OCI-LY7 (cell line): ENCODE measurements around the gene ADGRD2. TPM values are rescaled to one million over a fixed set of nuclear protein-coding genes. Genes with fewer than 3 reads are reported as not detected.

Experiments
- BruUV-seq: library from RNA; stranded (reverse); fragments of 400-500 nt; replicated peaks from 2 replicates; lab custom pipeline; 2021; lab: Mats Ljungman, UMichigan
- CTCF ChIA-PET: fragments of 300-600 bp; sonication (Branson Sonifier 250); formaldehyde crosslinking; loops from one replicate; lab custom pipeline; 2022; ENCODE audit warnings: antibody characterized with exemption; ENCODE audit not compliant: unreplicated experiment; lab: Charles Lee
- POLR2A ChIA-PET: fragments of 300-600 bp; sonication (Branson Sonifier 250); formaldehyde crosslinking; loops from one replicate; lab custom pipeline; 2022; ENCODE audit warnings: antibody characterized with exemption; lab: Charles Lee
- DNase-seq: peaks from one replicate; pipeline ENCODE4 v3.0.0-alpha.2; 2015; ENCODE audit warnings: low spot score
- H2AFZ ChIP-seq: fragments of 200-600 bp; sonication (generic), shearing (Covaris generic); 2 replicates; pipeline ENCODE4 v1.6.1; 2014; ENCODE audit warnings: mild to moderate bottlenecking, antibody characterized with exemption, low read length, moderate library complexity
- H3K27ac ChIP-seq: fragments of 200-600 bp; sonication (generic); 2 replicates; pipeline ENCODE4 v1.5.1; 2014; ENCODE audit warnings: mixed run types, low read depth, mild to moderate bottlenecking, moderate library complexity, low read length, inconsistent platforms; ENCODE audit not compliant: poor library complexity, severe bottlenecking
- H3K36me3 ChIP-seq: fragments of 200-600 bp; sonication (generic); 2 replicates; pipeline ENCODE4 v1.6.1; 2014; ENCODE audit warnings: mild to moderate bottlenecking, antibody characterized with exemption, low read length, moderate library complexity, mixed read lengths; ENCODE audit not compliant: insufficient read depth
- H3K4me1 ChIP-seq: fragments of 200-600 bp; sonication (generic); 2 replicates; pipeline ENCODE4 v1.5.1; 2014; ENCODE audit warnings: mild to moderate bottlenecking, low read length; ENCODE audit not compliant: insufficient read depth, poor library complexity, severe bottlenecking
- H3K4me2 ChIP-seq: fragments of 200-600 bp; sonication (generic); 2 replicates; pipeline ENCODE4 v1.6.1; 2014; ENCODE audit warnings: mild to moderate bottlenecking, low read length
- H3K4me3 ChIP-seq: fragments of 200-600 bp; sonication (generic); 2 replicates; pipeline ENCODE4 v1.5.1; 2014; ENCODE audit warnings: mild to moderate bottlenecking, low read depth, low read length; ENCODE audit not compliant: poor library complexity, severe bottlenecking
- H3K79me2 ChIP-seq: fragments of 200-600 bp; sonication (generic); 2 replicates; pipeline ENCODE4 v1.6.1; 2016; ENCODE audit warnings: low read depth, mild to moderate bottlenecking, low read length, moderate library complexity, mixed read lengths; ENCODE audit not compliant: insufficient read depth
- H3K9me2 ChIP-seq: fragments of 200-600 bp; sonication (generic); 2 replicates; pipeline ENCODE4 v1.6.1; 2016; ENCODE audit warnings: mild to moderate bottlenecking, low read length, mixed read lengths; ENCODE audit not compliant: insufficient read depth
- H3K9me3 ChIP-seq: fragments of 200-600 bp; sonication (generic); 2 replicates; pipeline ENCODE4 v1.6.1; 2014; ENCODE audit warnings: mild to moderate bottlenecking, mixed run types, low read length, mixed read lengths
- H4K20me1 ChIP-seq: fragments of 200-600 bp; sonication (generic); 2 replicates; pipeline ENCODE4 v1.6.1; 2014; ENCODE audit warnings: mild to moderate bottlenecking, antibody characterized with exemption, low read length, moderate library complexity, mixed read lengths; ENCODE audit not compliant: insufficient read depth
- CTCF ChIP-seq: fragments of 200-600 bp; sonication (generic); conservative IDR thresholded peaks from 2 replicates; pipeline ENCODE4 v1.5.1; 2014; ENCODE audit warnings: mild to moderate bottlenecking, antibody characterized with exemption, low read length, moderate library complexity, mixed read lengths
- EZH2phosphoT487 ChIP-seq: fragments of 200-600 bp; sonication (generic); IDR thresholded peaks from 2 replicates; pipeline ENCODE4 v1.6.1; 2018; ENCODE audit warnings: low read depth, borderline replicate concordance, mild to moderate bottlenecking, mixed run types, antibody characterized with exemption, low read length, moderate library complexity, mixed read lengths
- intact Hi-C: fragments of 100-400 bp; cut with micrococcal nuclease; formaldehyde crosslinking; loops from one replicate; pipeline ENCODE4 v1.10.0; 2022; ENCODE audit not compliant: unreplicated experiment
- total RNA-seq, 2 experiments: library from RNA; depleted of rRNA in 1 of 2; stranded (reverse); fragments of >200 nt in 1 of 2; shearing (Covaris generic) in 1 of 2; gene quantifications; 2 replicates each; pipeline ENCODE4 v1.2.3, GENCODE V29; 2014 to 2022

The ADGRD2 gene
- total RNA-seq, 2 experiments from 2014 or later, result not detected

GRCh38 chr9:124470306-124470705 is 20.1 kb downstream of the ADGRD2 start:
- Histone ChIP-seq H3K36me3 (no peaks in the 10 kb centered on the region), H2AFZ (no peak overlapping the region), H4K20me1 (no peaks in the 10 kb centered on the region), H3K9me2 (no peaks in the 10 kb centered on the region), H3K4me2 (no peak overlapping the region), H3K4me1 (no peaks in the 10 kb centered on the region), H3K9me3 (no peaks in the 10 kb centered on the region), H3K27ac (no peak overlapping the region), H3K4me3 (no peak overlapping the region), H3K79me2 (no peaks in the 10 kb centered on the region)
- intact Hi-C loops, result no loop called here
- ChIA-PET POLR2A (interaction anchor here (0.6 kb wide), 1 partner anchor 14 kb away, joined by 3 read pairs; no protein-coding TSS in a partner anchor), CTCF (no interaction called here)
- no peak for DNase-seq
- TF ChIP-seq EZH2phosphoT487 (no peak), CTCF (no peak)
- BruUV-seq, result no TSS peak

GRCh38 chr9:124470726-124471125 is 20.5 kb downstream of the ADGRD2 start:
- intact Hi-C loops, result no loop called here
- Histone ChIP-seq H3K9me3 (no peaks in the 10 kb centered on the region), H3K4me2 (no peak overlapping the region), H3K79me2 (no peaks in the 10 kb centered on the region), H3K36me3 (no peaks in the 10 kb centered on the region), H3K9me2 (no peaks in the 10 kb centered on the region), H4K20me1 (no peaks in the 10 kb centered on the region), H2AFZ (no peak overlapping the region), H3K4me3 (no peak overlapping the region), H3K27ac (no peak overlapping the region), H3K4me1 (peaks cover under 1% of the 10 kb centered on the region)
- no peak for TF ChIP-seq CTCF
- no peak for TF ChIP-seq EZH2phosphoT487
- CTCF ChIA-PET, result no interaction called here
- DNase-seq, result no peak
- BruUV-seq, result no TSS peak
- POLR2A ChIA-PET, result interaction anchor here (0.6 kb wide), 1 partner anchor 14 kb away, joined by 3 read pairs; no protein-coding TSS in a partner anchor

- no peak for DNase-seq
- Histone ChIP-seq H3K27ac (no peak overlapping the region), H3K9me3 (no peaks in the 10 kb centered on the region), H3K36me3 (no peaks in the 10 kb centered on the region), H4K20me1 (no peaks in the 10 kb centered on the region), H3K4me2 (no peak overlapping the region), H3K9me2 (no peaks in the 10 kb centered on the region), H3K4me1 (peaks cover 9% of the 10 kb centered on the region), H2AFZ (no peak overlapping the region), H3K4me3 (no peak overlapping the region), H3K79me2 (no peaks in the 10 kb centered on the region)
- POLR2A ChIA-PET, result no interaction called here
- no TSS peak for BruUV-seq
- CTCF ChIA-PET, result no interaction called here
- intact Hi-C loops, result no loop called here
- no peak for TF ChIP-seq EZH2phosphoT487
Measured at GRCh38 chr9:124471761-124472160, 21.5 kb downstream of the ADGRD2 start.
